ENCODE results near the gene TP53I13.

GRCh38 chr17:29612094-29612403, 43.5 kb downstream of the TP53I13 start:
- TF ChIP-seq CTCF (IDR thresholded peaks at IDR 0.05) (no peak), POLR2A (IDR thresholded peaks at IDR 0.05) (no peak)

All from right lobe of liver (tissue), 4 donors.